WTC11 (cell line): ENCODE measurements around the gene LSM7. TPM values are rescaled to one million over a fixed set of nuclear protein-coding genes. Genes with fewer than 3 reads are reported as not detected.

ENCODE experiments used
- ATAC-seq: fragments of 200-7000 bp; cut with Tn5 transposase; 2 replicates; pipeline ENCODE4 v1.10.0; 2021; ENCODE audit warnings: mild to moderate bottlenecking, moderate library complexity
- CTCF ChIA-PET: fragments of 300-600 bp; sonication (Branson Sonifier 250); formaldehyde crosslinking; loops from one replicate; lab custom pipeline; 2021; ENCODE audit warnings: antibody characterized with exemption; lab: Charles Lee
- POLR2A ChIA-PET: fragments of 350-600 bp; sonication (Branson Sonifier 250); formaldehyde crosslinking; loops from one replicate; lab custom pipeline; 2021; ENCODE audit warnings: antibody characterized with exemption; lab: Charles Lee
- DNase-seq: peaks from one replicate; pipeline ENCODE4 v3.0.0; 2021; ENCODE audit warnings: low spot score
- H3K27ac Mint-ChIP-seq: 2 replicates; pipeline ENCODE4 v1.8.0; 2021; ENCODE audit warnings: mixed read lengths
- H3K27me3 Mint-ChIP-seq: 2 replicates; pipeline ENCODE4 v1.8.0; 2021; ENCODE audit warnings: low read depth, mild to moderate bottlenecking, moderate library complexity, mixed read lengths
- H3K36me3 Mint-ChIP-seq: 2 replicates; pipeline ENCODE4 v1.8.0; 2021; ENCODE audit warnings: mixed read lengths
- H3K4me1 Mint-ChIP-seq: 2 replicates; pipeline ENCODE4 v1.8.0; 2022; ENCODE audit warnings: mixed read lengths
- H3K4me3 Mint-ChIP-seq: 2 replicates; pipeline ENCODE4 v1.8.0; 2021; ENCODE audit warnings: mild to moderate bottlenecking, moderate library complexity, mixed read lengths
- H3K9me3 Mint-ChIP-seq: 2 replicates; pipeline ENCODE4 v1.8.0; 2021; ENCODE audit warnings: mixed read lengths
- CTCF ChIP-seq: fragments of 200-600 bp; IDR thresholded peaks from 2 replicates; pipeline ENCODE4 v1.8.0; 2022; ENCODE audit warnings: antibody characterized with exemption
- ERG ChIP-seq: fragments of 250-450 bp; sonication (Bioruptor Pico); IDR thresholded peaks from 2 replicates; pipeline ENCODE4 v1.8.0; 2021; ENCODE audit warnings: mild to moderate bottlenecking
- FOXP4 ChIP-seq: sonication (generic); formaldehyde crosslinking; IDR thresholded peaks from 2 replicates; pipeline ENCODE4 v1.8.0; 2022; ENCODE audit warnings: mild to moderate bottlenecking, missing genetic modification reagents
- GRHL2 ChIP-seq: fragments of 250-450 bp; sonication (Bioruptor Pico); IDR thresholded peaks from 2 replicates; pipeline ENCODE4 v1.8.0; 2022; ENCODE audit warnings: mild to moderate bottlenecking, moderate library complexity; ENCODE audit not compliant: insufficient replicate concordance, severe bottlenecking
- JAZF1 ChIP-seq: fragments of 250-450 bp; sonication (Bioruptor Pico); IDR thresholded peaks from 2 replicates; pipeline ENCODE4 v1.9.0; 2021; ENCODE audit warnings: moderate library complexity, mild to moderate bottlenecking, inconsistent platforms
- JUN ChIP-seq: sonication (generic); formaldehyde crosslinking; IDR thresholded peaks from 2 replicates; pipeline ENCODE4 v1.8.0; 2023; ENCODE audit warnings: mild to moderate bottlenecking, missing genetic modification reagents
- NFE2L1 ChIP-seq: sonication (generic); formaldehyde crosslinking; IDR thresholded peaks from 2 replicates; pipeline ENCODE4 v1.8.1; 2023; ENCODE audit warnings: missing genetic modification reagents
- RORB ChIP-seq: fragments of 250-450 bp; sonication (Bioruptor Pico); IDR thresholded peaks from 2 replicates; pipeline ENCODE4 v1.9.0; 2021; ENCODE audit warnings: mild to moderate bottlenecking
- ZBTB43 ChIP-seq: sonication (generic); formaldehyde crosslinking; IDR thresholded peaks from 2 replicates; pipeline ENCODE4 v1.8.1; 2023; ENCODE audit warnings: mild to moderate bottlenecking, missing genetic modification reagents
- ZMAT4 ChIP-seq: fragments of 250-450 bp; sonication (Bioruptor Pico); IDR thresholded peaks from 2 replicates; pipeline ENCODE4 v1.9.0; 2021; ENCODE audit warnings: mild to moderate bottlenecking
- ZNF512 ChIP-seq: sonication (generic); formaldehyde crosslinking; IDR thresholded peaks from 2 replicates; pipeline ENCODE4 v1.8.1; 2022; ENCODE audit warnings: missing genetic modification reagents, borderline replicate concordance
- total RNA-seq: library from RNA; stranded (reverse); gene quantifications from 3 replicates; pipeline ENCODE4 v1.2.3, GENCODE V29; 2021

The LSM7 gene
- total RNA-seq, 1 experiment from 2014 or later, result 245 TPM

- TF ChIP-seq FOXP4, result no peak
- TF ChIP-seq GRHL2, result no peak
- TF ChIP-seq CTCF, result no peak
- TF ChIP-seq JUN, result no peak
- POLR2A ChIA-PET, result interaction anchor here (0.6 kb wide), 1 partner anchor 47 kb away, joined by 3 read pairs; no protein-coding TSS in a partner anchor
- DNase-seq (peak; percentile 76), ATAC-seq (peak; percentile 84)
- peaks cover 1% of the 10 kb centered on the region; the same call in 1 of the 2 replicates for H3K4me1 Mint-ChIP-seq
- H3K9me3 Mint-ChIP-seq, result peaks cover 10% of the 10 kb centered on the region
- H3K36me3 Mint-ChIP-seq, result peaks cover 11% of the 10 kb centered on the region
- no peaks in the 10 kb centered on the region for H3K27me3 Mint-ChIP-seq
- H3K4me3 Mint-ChIP-seq, result no peak overlapping the region
- CTCF ChIA-PET, result interaction anchor here (0.8 to 1.5 kb wide), 4 partner anchors 21 to 138 kb away, joined by 3 to 6 read pairs (median 3); no protein-coding TSS in a partner anchor
- no peak overlapping the region; the same call in 1 of the 2 replicates for H3K27ac Mint-ChIP-seq
Observed at GRCh38 chr19:2337329-2337707, 8.9 kb upstream of the LSM7 start.

GRCh38 chr19:2336528-2337328 is 8.3 kb upstream of the LSM7 start:
- ATAC-seq (peak; percentile 14), DNase-seq (no peak)
- Mint-ChIP-seq H3K9me3 (peaks cover 10% of the 10 kb centered on the region), H3K4me3 (no peak overlapping the region), H3K27ac (peak overlapping the region; percentile 43), H3K27me3 (no peaks in the 10 kb centered on the region), H3K36me3 (peaks cover 11% of the 10 kb centered on the region), H3K4me1 (peaks cover 5% of the 10 kb centered on the region)
- ChIA-PET CTCF (interaction anchor here (0.8 to 1.5 kb wide), 4 partner anchors 21 to 137 kb away, joined by 3 to 6 read pairs (median 3); no protein-coding TSS in a partner anchor), POLR2A (interaction anchor here (0.6 kb wide), 1 partner anchor 48 kb away, joined by 3 read pairs; no protein-coding TSS in a partner anchor)
- TF ChIP-seq ERG (no peak), NFE2L1 (0 out of 2 replicates have a peak, but pooled peaks have one; percentile 16)

- Mint-ChIP-seq H3K27ac (peak overlapping the region; percentile 43), H3K36me3 (peaks cover 11% of the 10 kb centered on the region), H3K4me1 (peaks cover 14% of the 10 kb centered on the region), H3K27me3 (no peaks in the 10 kb centered on the region), H3K4me3 (no peak overlapping the region), H3K9me3 (peaks cover 10% of the 10 kb centered on the region)
- no peak for DNase-seq
- ChIA-PET POLR2A (no interaction called here), CTCF (no interaction called here)
- ATAC-seq, result no peak
- no peak for TF ChIP-seq ZMAT4 (CRISPR knock-in tag)
- TF ChIP-seq ZBTB43 (CRISPR knock-in tag), result no peak
- TF ChIP-seq FOXP4, result no peak
- TF ChIP-seq GRHL2, result no peak
- no peak for TF ChIP-seq JAZF1 (CRISPR knock-in tag)
- TF ChIP-seq CTCF, result no peak
- TF ChIP-seq ZNF512 (CRISPR knock-in tag), result no peak
- no peak for TF ChIP-seq ERG
- no peak for TF ChIP-seq RORB (CRISPR knock-in tag)
Observed at GRCh38 chr19:2335848-2336247, 7.5 kb upstream of the LSM7 start.
